Gastroesophageal sphincter (tissue), 3 donors: ENCODE results near the gene AKTIP.
"Not testable (repeated sequence)": the region's sequence is repeated elsewhere in the genome, so short reads cannot be mapped to it uniquely, and the experiment has no call there.

Experiments used
- CTCF ChIP-seq, 4 experiments: fragments of 200-600 bp in 2 of 4; fragments of 450-650 bp in 2 of 4; sonication (generic) in 1 of 4; IDR thresholded peaks; one replicate each; pipeline ENCODE4 v1.5.1; 2017 to 2019; ENCODE audit warnings: antibody characterized with exemption in 4 of 4, mild to moderate bottlenecking in 2 of 4, moderate library complexity in 2 of 4
- POLR2A ChIP-seq, 2 donors: fragments of 450-650 bp; IDR thresholded peaks; one replicate each; pipeline ENCODE4 v1.6.1; 2017; ENCODE audit warnings: antibody characterized with exemption in 2 of 2, mild to moderate bottlenecking in 2 of 2, moderate library complexity in 1 of 2
- POLR2AphosphoS5 ChIP-seq: sonication (generic); formaldehyde crosslinking; IDR thresholded peaks from one replicate; pipeline ENCODE4 v1.6.1; 2017; ENCODE audit warnings: antibody characterized with exemption

DNA sequence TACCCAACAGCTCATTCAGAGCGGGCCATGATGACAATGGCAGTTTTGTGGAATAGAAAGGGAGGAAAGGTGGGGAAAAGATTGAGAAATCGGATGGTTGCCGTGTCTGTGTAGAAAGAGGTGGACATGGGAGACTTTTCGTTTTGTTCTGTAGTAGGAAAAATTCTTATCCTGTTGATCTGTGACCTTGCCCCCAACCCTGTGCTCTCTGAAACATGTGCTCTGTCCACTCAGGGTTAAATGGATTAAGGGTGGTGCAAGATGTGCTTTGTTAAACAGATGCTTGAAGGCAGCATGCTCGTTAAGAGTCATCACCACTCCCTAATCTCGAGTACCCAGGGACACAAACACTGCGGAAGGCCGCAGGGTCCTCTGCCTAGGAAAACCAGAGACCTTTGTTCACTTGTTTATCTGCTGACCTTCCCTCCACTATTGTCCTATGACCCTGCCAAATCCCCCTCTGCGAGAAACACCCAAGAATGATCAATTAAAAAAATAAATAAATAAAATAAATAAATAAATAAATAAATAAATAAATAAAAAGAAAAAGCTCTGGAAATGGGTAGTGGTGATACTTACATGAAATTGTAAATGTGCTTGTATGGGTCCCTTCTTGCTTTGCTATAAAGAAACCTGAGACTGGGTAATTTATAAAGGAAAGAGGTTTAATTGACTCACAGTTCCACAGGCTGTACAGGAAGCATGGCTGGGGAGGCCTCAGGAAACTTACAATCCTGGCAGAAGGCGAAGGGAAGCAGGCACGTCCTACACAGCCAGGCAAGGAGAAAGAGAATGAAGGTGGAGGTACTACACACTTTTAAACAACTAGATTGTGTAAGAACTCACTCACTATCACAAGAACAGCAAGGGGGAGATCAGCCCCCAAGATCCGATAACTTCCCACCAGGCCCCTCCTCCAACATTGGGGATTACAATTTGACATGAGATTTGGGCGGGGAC, 37.0 kb upstream of the AKTIP start:
- TF ChIP-seq POLR2AphosphoS5; CTCF (IDR thresholded peaks at IDR 0.05); POLR2A (IDR thresholded peaks at IDR 0.05): not testable (repeated sequence)
